ENCODE data around the gene HLA-DQB2. TPM values are rescaled to one million over a fixed set of nuclear protein-coding genes. Genes with fewer than 3 reads are reported as not detected.

HLA-DQB2 gene
- total RNA-seq, 4 donors from 2014 or later = 0.66 to 0.78 TPM; not detected in 2

DNA sequence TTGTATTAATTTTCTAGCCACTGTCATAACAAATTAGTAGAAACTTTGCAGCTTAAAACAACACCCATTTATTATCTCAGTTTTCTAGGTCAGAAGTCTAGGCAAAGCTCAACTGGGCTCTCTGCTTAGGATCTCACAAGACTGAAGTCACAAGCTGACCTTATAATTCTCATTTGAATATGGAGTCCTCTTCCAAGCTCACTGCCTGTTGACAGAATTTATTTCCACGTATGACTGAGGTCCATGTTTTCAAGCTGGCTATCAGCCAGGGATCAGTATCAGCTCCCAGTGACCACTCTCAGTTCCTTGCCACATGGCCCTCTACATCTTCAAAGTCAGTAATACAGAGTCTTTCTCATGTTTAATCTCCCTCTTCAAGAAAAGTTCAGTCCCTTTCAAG is 11.7 kb upstream of the HLA-DQB2 start:
- intact Hi-C loops (cut with DNase I; ENCODE audit: low total_unique reads) = no loop called here
- peaks cover 0 to 3% (median 0%) of the 10 kb centered on the region in 3 donors for H3K27me3 ChIP-seq
- ATAC-seq (no peak), DNase-seq (no peak)
- H3K9me3 ChIP-seq = no peaks in the 10 kb centered on the region
- TF ChIP-seq POLR2A (IDR thresholded peaks at IDR 0.05) = no peak
- TF ChIP-seq, protein P1, sequence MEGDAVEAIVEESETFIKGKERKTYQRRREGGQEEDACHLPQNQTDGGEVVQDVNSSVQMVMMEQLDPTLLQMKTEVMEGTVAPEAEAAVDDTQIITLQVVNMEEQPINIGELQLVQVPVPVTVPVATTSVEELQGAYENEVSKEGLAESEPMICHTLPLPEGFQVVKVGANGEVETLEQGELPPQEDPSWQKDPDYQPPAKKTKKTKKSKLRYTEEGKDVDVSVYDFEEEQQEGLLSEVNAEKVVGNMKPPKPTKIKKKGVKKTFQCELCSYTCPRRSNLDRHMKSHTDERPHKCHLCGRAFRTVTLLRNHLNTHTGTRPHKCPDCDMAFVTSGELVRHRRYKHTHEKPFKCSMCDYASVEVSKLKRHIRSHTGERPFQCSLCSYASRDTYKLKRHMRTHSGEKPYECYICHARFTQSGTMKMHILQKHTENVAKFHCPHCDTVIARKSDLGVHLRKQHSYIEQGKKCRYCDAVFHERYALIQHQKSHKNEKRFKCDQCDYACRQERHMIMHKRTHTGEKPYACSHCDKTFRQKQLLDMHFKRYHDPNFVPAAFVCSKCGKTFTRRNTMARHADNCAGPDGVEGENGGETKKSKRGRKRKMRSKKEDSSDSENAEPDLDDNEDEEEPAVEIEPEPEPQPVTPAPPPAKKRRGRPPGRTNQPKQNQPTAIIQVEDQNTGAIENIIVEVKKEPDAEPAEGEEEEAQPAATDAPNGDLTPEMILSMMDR (IDR thresholded peaks at IDR 0.05 in 4 of 5, conservative IDR thresholded peaks at IDR 0.05 in 1 of 5) = no peak
- H3K4me1 ChIP-seq = no peaks in the 10 kb centered on the region
- no peak overlapping the region for H3K27ac ChIP-seq
- in situ Hi-C loops (cut with MboI; ENCODE audit: low sequenced_read_pairs in 4 of 4) = loop anchor here in 2 of 4 donors (25.0 kb wide), 1 partner anchor 538 kb away; no protein-coding TSS in a partner anchor
- no peaks in the 10 kb centered on the region for H3K36me3 ChIP-seq
- H3K4me3 ChIP-seq = no peak overlapping the region

DNA sequence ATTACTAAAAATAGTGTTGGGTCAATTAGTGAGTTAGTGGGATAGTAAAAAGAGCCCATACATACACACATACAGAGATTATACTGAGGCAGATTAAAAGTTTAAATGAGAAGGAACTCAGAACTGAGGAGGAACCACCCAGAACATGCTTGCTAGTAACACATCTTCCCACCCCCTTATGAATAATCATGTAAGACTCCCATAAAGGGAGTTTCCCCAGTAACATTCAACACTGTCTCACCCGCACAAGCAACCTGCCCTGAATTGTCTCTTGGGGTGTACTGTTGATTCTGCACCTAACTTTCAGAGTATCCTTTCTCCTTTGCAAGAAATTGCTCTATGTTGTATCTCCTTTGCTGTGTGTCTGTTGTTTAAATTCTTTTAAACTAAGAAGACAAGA is 11.1 kb upstream of the HLA-DQB2 start:
- Histone ChIP-seq H3K27me3 (peaks cover 0 to 5% (median 3%) of the 10 kb centered on the region in 3 donors), H3K36me3 (no peaks in the 10 kb centered on the region), H3K4me1 (no peaks in the 10 kb centered on the region), H3K4me3 (no peak overlapping the region), H3K27ac (no peak overlapping the region), H3K9me3 (no peaks in the 10 kb centered on the region)
- intact Hi-C loops (cut with DNase I; ENCODE audit: low total_unique reads) = no loop called here
- TF ChIP-seq POLR2A (IDR thresholded peaks at IDR 0.05) = no peak
- TF ChIP-seq, protein P1 (IDR thresholded peaks at IDR 0.05 in 4 of 5, conservative IDR thresholded peaks at IDR 0.05 in 1 of 5) = no peak
- in situ Hi-C loops (cut with MboI; ENCODE audit: low sequenced_read_pairs in 4 of 4) = no loop called here
- ATAC-seq (no peak), DNase-seq (no peak)

DNA sequence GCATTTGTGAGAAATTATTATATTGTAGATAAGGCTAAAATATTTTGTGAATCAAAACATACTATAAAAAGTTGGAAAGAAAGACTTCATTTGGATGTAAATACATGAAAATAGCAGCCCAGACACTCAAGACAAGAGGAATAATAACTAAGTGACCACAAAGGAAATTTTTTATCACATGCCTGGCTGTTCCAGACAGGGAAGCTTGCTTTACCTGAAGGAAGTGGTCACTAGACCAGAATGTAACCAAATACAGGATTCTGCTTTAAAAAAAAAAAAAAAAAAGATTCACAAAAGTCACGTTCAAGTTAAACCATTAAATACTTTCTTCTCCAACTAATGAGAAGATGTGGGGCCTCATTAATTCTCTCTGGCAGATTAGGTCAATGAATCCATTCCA is 9.3 kb upstream of the HLA-DQB2 start:
- ATAC-seq (no peak), DNase-seq (no peak)
- Histone ChIP-seq H3K9me3 (no peaks in the 10 kb centered on the region), H3K27ac (no peak overlapping the region), H3K36me3 (no peaks in the 10 kb centered on the region), H3K27me3 (peaks cover 0 to 5% (median 3%) of the 10 kb centered on the region in 3 donors), H3K4me1 (no peaks in the 10 kb centered on the region), H3K4me3 (no peak overlapping the region)
- intact Hi-C loops (cut with DNase I; ENCODE audit: low total_unique reads) = no loop called here
- in situ Hi-C loops (cut with MboI; ENCODE audit: low sequenced_read_pairs in 4 of 4) = no loop called here
- TF ChIP-seq, protein P1 (IDR thresholded peaks at IDR 0.05 in 4 of 5, conservative IDR thresholded peaks at IDR 0.05 in 1 of 5) = no peak
- no peak for TF ChIP-seq POLR2A (IDR thresholded peaks at IDR 0.05)

DNA sequence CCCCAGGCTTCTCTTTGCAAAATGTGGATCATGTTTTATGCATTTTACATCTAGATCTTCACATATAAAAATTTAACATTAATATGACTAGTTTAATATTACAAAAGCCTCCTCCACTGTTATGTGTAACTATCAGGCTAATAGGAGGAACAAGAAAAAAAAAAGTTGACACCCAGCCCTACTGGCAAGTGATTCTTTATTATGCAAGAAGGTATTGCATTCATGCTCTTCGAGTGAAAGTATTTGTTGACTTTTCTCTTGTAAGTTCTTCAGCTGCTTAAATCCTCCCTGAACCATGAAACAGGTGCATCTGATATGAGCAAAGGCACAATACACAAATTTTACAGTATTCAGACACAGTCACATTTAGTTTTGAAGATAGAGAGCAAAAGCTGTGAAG is 716 bp upstream of the HLA-DQB2 start:
- DNase-seq (no peak), ATAC-seq (no peak)
- H3K4me3 ChIP-seq = no peak overlapping the region
- TF ChIP-seq POLR2A (IDR thresholded peaks at IDR 0.05) = no peak
- TF ChIP-seq, protein P1 (IDR thresholded peaks at IDR 0.05 in 4 of 5, conservative IDR thresholded peaks at IDR 0.05 in 1 of 5) = no peak
- no peaks in the 10 kb centered on the region for H3K4me1 ChIP-seq
- in situ Hi-C loops (cut with MboI; ENCODE audit: low sequenced_read_pairs in 4 of 4) (loop anchor here in 2 of 4 donors (5.0 kb wide), 2 partner anchors 97 to 102 kb away; partner anchors contain the start of gene HLA-DQB1 (in 1 of the 2)), intact Hi-C loops (cut with DNase I; ENCODE audit: low total_unique reads) (no loop called here)
- peaks cover 3 to 8% (median 8%) of the 10 kb centered on the region in 3 donors for H3K27me3 ChIP-seq
- no peaks in the 10 kb centered on the region for H3K36me3 ChIP-seq
- H3K27ac ChIP-seq = no peak overlapping the region
- no peaks in the 10 kb centered on the region for H3K9me3 ChIP-seq

DNA sequence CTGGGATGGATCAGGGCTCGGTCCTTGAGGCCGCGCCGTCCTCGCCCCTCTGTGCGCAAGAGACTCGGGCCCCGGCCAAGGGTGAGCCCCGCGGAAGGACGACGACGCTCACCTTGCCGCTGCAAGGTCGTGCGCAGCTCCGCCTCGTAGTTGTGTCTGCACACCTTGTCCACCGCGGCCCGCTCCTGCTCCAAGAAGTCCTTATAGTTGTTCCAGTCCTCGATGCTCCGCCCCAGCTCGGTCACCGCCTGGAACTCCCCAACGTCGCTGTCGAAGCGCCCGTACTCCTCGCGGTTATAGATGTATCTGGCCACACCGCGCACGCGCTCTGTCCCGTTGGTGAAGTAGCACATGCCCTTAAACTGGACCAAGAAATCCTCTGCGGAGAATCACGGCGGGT is 1.8 kb downstream of the HLA-DQB2 start:
- ATAC-seq = no peak
- Histone ChIP-seq H3K4me3 (no peak overlapping the region), H3K27me3 (peaks cover 3 to 8% (median 3%) of the 10 kb centered on the region in 3 donors), H3K9me3 (no peaks in the 10 kb centered on the region), H3K36me3 (no peaks in the 10 kb centered on the region), H3K27ac (no peak overlapping the region), H3K4me1 (no peaks in the 10 kb centered on the region)
- TF ChIP-seq, protein P1 (IDR thresholded peaks at IDR 0.05 in 4 of 5, conservative IDR thresholded peaks at IDR 0.05 in 1 of 5) = no peak
- no peak for TF ChIP-seq POLR2A (IDR thresholded peaks at IDR 0.05)
- in situ Hi-C loops (cut with MboI; ENCODE audit: low sequenced_read_pairs in 4 of 4) (loop anchor here in 2 of 4 donors (5.0 kb wide), 2 partner anchors 94 to 99 kb away; partner anchors contain the start of gene HLA-DQB1 (in 1 of the 2)), intact Hi-C loops (cut with DNase I; ENCODE audit: low total_unique reads) (loop anchor here (2.0 kb wide), 1 partner anchor 99 kb away; no protein-coding TSS in a partner anchor)
- DNase-seq = no peak
